ENCODE data around the gene IDUA.

DNA sequence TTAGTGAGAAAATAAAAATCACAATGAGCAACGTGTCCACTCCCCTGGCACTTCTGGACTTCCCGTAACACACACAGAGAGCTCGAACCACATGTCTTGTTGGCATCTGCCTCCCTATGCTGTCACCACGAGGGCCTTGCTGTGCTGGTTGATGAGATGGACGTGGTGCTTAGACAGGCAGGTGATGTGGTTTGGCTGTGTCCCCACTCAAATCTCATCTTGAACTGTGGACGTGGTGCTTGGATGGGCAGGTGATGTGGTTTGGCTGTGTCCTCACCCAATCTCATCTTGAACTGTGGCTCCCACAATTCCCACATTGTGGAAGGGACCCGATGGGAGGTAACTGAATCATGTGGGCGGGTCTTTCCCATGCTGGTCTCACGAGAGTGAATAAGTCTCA is 64.6 kb downstream of the IDUA start:
- TF ChIP-seq, protein P1, sequence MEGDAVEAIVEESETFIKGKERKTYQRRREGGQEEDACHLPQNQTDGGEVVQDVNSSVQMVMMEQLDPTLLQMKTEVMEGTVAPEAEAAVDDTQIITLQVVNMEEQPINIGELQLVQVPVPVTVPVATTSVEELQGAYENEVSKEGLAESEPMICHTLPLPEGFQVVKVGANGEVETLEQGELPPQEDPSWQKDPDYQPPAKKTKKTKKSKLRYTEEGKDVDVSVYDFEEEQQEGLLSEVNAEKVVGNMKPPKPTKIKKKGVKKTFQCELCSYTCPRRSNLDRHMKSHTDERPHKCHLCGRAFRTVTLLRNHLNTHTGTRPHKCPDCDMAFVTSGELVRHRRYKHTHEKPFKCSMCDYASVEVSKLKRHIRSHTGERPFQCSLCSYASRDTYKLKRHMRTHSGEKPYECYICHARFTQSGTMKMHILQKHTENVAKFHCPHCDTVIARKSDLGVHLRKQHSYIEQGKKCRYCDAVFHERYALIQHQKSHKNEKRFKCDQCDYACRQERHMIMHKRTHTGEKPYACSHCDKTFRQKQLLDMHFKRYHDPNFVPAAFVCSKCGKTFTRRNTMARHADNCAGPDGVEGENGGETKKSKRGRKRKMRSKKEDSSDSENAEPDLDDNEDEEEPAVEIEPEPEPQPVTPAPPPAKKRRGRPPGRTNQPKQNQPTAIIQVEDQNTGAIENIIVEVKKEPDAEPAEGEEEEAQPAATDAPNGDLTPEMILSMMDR (IDR thresholded peaks at IDR 0.05; ENCODE audit: insufficient read depth, low read length, poor library complexity, severe bottlenecking) = no peak
- TF ChIP-seq EZH2phosphoT487 (conservative IDR thresholded peaks at IDR 0.05; ENCODE audit: low read length) = no peak

Measured in SU-DHL-6 (cell line).